Thyroid gland (tissue), 4 donors: Measurements from ENCODE around the gene FAXC. TPM values are rescaled to one million over a fixed set of nuclear protein-coding genes. Genes with fewer than 3 reads are reported as not detected.

ENCODE experiments used
- DNase-seq, 2 donors: peaks; one replicate each; pipeline ENCODE4 v3.0.0-alpha.2; 2019
- H3K27ac ChIP-seq, 3 donors: fragments of 200-600 bp; sonication (generic); 1 replicate in 2 of 3; 2 replicates in 1 of 3; pipeline ENCODE4 v1.5.1; 2016 to 2019; ENCODE audit warnings: mild to moderate bottlenecking in 1 of 3, moderate library complexity in 1 of 3
- H3K27me3 ChIP-seq: fragments of 200-600 bp; sonication (generic); one replicate; pipeline ENCODE4 v1.5.1; 2019
- H3K36me3 ChIP-seq, 2 donors: fragments of 200-600 bp; sonication (generic); one replicate each; pipeline ENCODE4 v1.5.1; 2016 to 2019
- H3K4me1 ChIP-seq, 2 donors: fragments of 200-600 bp; sonication (generic); one replicate each; pipeline ENCODE4 v1.5.1; 2017 to 2019
- H3K4me3 ChIP-seq, 3 donors: fragments of 200-600 bp; sonication (generic); replicated peaks in 1 of 3; 1 replicate in 2 of 3; 2 replicates in 1 of 3; pipeline ENCODE4 v1.5.1; 2016; ENCODE audit warnings: mild to moderate bottlenecking in 1 of 3
- H3K9me3 ChIP-seq: fragments of 200-600 bp; sonication (generic); one replicate; pipeline ENCODE4 v1.5.1; 2017
- CTCF ChIP-seq, 6 experiments: fragments of 200-600 bp in 3 of 6; fragments of 450-650 bp in 3 of 6; sonication (generic) in 3 of 6; IDR thresholded peaks; one replicate each; pipeline ENCODE4 v1.5.1; 2016 to 2019; ENCODE audit warnings: antibody characterized with exemption in 6 of 6, mild to moderate bottlenecking in 2 of 6, inconsistent platforms in 1 of 6, moderate library complexity in 1 of 6
- POLR2A ChIP-seq, 2 donors: fragments of 450-650 bp; IDR thresholded peaks; one replicate each; pipeline ENCODE4 v1.6.1; 2017; ENCODE audit warnings: antibody characterized with exemption in 2 of 2, mild to moderate bottlenecking in 2 of 2, moderate library complexity in 1 of 2
- WGBS, 2 donors: methylation state at CpG; one replicate each; pipeline ENCODE4 v1.1.5; 2017; 5-methylcytosine and 5-hydroxymethylcytosine counted together
- intact Hi-C: fragments of 100-400 bp; cut with DNase I; formaldehyde crosslinking; loops from one replicate; pipeline ENCODE4 v1.15.1; 2023
- total RNA-seq, 4 donors: library from RNA; depleted of rRNA; stranded (reverse); fragments of >200 nt; gene quantifications; one replicate each; pipeline ENCODE4 v1.2.3, GENCODE V29; 2016

The FAXC gene
- total RNA-seq, 4 donors from 2014 or later, result 0.71 to 6.4 (median 3.4) TPM

GRCh38 chr6:99287523-99287922, 62.0 kb downstream of the FAXC start:
- TF ChIP-seq POLR2A (IDR thresholded peaks at IDR 0.05) (no peak), CTCF (IDR thresholded peaks at IDR 0.05) (no peak)
- Histone ChIP-seq H3K27me3 (no peaks in the 10 kb centered on the region), H3K36me3 (no peaks in the 10 kb centered on the region), H3K9me3 (no peaks in the 10 kb centered on the region), H3K27ac (no peak overlapping the region), H3K4me1 (no peaks in the 10 kb centered on the region), H3K4me3 (no peak overlapping the region)
- 59 to 78% methylated on average over 2 of the region's 2 CpGs for WGBS, 2 donors
- intact Hi-C loops, result no loop called here
- DNase-seq, result no peak

- DNase-seq, result peak; percentile 8 to 30
- Histone ChIP-seq H3K27ac (no peak overlapping the region), H3K4me3 (no peak overlapping the region), H3K9me3 (no peaks in the 10 kb centered on the region), H3K36me3 (no peaks in the 10 kb centered on the region), H3K4me1 (no peaks in the 10 kb centered on the region), H3K27me3 (no peaks in the 10 kb centered on the region)
- 43 to 56% methylated on average over 4 of the region's 4 CpGs for WGBS, 2 donors
- intact Hi-C loops, result no loop called here
- TF ChIP-seq POLR2A (IDR thresholded peaks at IDR 0.05) (no peak), CTCF (IDR thresholded peaks at IDR 0.05) (no peak)
Measured at GRCh38 chr6:99285881-99286280, 63.6 kb downstream of the FAXC start.

GRCh38 chr6:99282479-99283062, 66.9 kb downstream of the FAXC start:
- intact Hi-C loops, result no loop called here
- no peak overlapping the region for H3K27ac ChIP-seq
- WGBS, 2 donors, result 67 to 72% methylated on average over 4 of the region's 4 CpGs
- H3K4me1 ChIP-seq, result no peaks in the 10 kb centered on the region
- H3K4me3 ChIP-seq, result no peak overlapping the region
- no peak for DNase-seq
- H3K9me3 ChIP-seq, result no peaks in the 10 kb centered on the region
- no peak for TF ChIP-seq POLR2A (IDR thresholded peaks at IDR 0.05)
- TF ChIP-seq CTCF (IDR thresholded peaks at IDR 0.05), result peak in 3 of 6 experiments; percentile 41 to 53 (median 50)
- H3K27me3 ChIP-seq, result no peaks in the 10 kb centered on the region
- no peaks in the 10 kb centered on the region for H3K36me3 ChIP-seq

GRCh38 chr6:99276747-99277146, 72.7 kb downstream of the FAXC start:
- Histone ChIP-seq H3K4me1 (no peaks in the 10 kb centered on the region), H3K36me3 (no peaks in the 10 kb centered on the region), H3K9me3 (no peaks in the 10 kb centered on the region), H3K4me3 (no peak overlapping the region), H3K27me3 (no peaks in the 10 kb centered on the region), H3K27ac (no peak overlapping the region)
- TF ChIP-seq POLR2A (IDR thresholded peaks at IDR 0.05), result no peak
- TF ChIP-seq CTCF (IDR thresholded peaks at IDR 0.05), result no peak
- intact Hi-C loops, result no loop called here
- no peak for DNase-seq
- WGBS, 2 donors, result 68 to 81% methylated on average over 2 of the region's 2 CpGs

- H3K27me3 ChIP-seq, result no peaks in the 10 kb centered on the region
- WGBS, 2 donors, result 81 to 88% methylated on average over 7 of the region's 7 CpGs
- no peak for DNase-seq
- no peak for TF ChIP-seq POLR2A (IDR thresholded peaks at IDR 0.05)
- no peak for TF ChIP-seq CTCF (IDR thresholded peaks at IDR 0.05)
- H3K36me3 ChIP-seq, result no peaks in the 10 kb centered on the region
- no peaks in the 10 kb centered on the region for H3K4me1 ChIP-seq
- H3K4me3 ChIP-seq, result no peak overlapping the region
- intact Hi-C loops, result no loop called here
- no peaks in the 10 kb centered on the region for H3K9me3 ChIP-seq
- no peak overlapping the region for H3K27ac ChIP-seq
Measured at GRCh38 chr6:99270826-99271225, 78.6 kb downstream of the FAXC start.
